SU-DHL-6 (cell line): ENCODE data around the gene SGPP1.

Experiments used
- H2AFZ ChIP-seq: fragments of 200-600 bp; sonication (generic); 2 replicates; pipeline ENCODE4 v1.6.1; 2014; ENCODE audit warnings: low read depth, mild to moderate bottlenecking, moderate library complexity, mixed read lengths, antibody characterized with exemption, low read length; ENCODE audit not compliant: severe bottlenecking
- H3F3A ChIP-seq: fragments of 200-600 bp; shearing (Covaris generic); 2 replicates; pipeline ENCODE4 v1.6.0; 2016; ENCODE audit warnings: antibody characterized with exemption, mild to moderate bottlenecking; ENCODE audit not compliant: insufficient read depth
- H3K27ac ChIP-seq: fragments of 200-600 bp; sonication (generic); 2 replicates; pipeline ENCODE4 v1.5.1; 2016; ENCODE audit warnings: low read depth, mild to moderate bottlenecking, low read length, moderate library complexity, mixed read lengths
- H3K27me3 ChIP-seq: fragments of 200-600 bp; sonication (generic), shearing (Covaris generic); 2 replicates; pipeline ENCODE4 v1.6.0; 2014; ENCODE audit warnings: mild to moderate bottlenecking, low read length
- H3K36me3 ChIP-seq: fragments of 200-600 bp; sonication (generic); 2 replicates; pipeline ENCODE4 v1.6.1; 2014; ENCODE audit warnings: mild to moderate bottlenecking, low read length, mixed read lengths
- H3K4me2 ChIP-seq: fragments of 300-600, 200-600 bp; shearing (Covaris generic), sonication (generic); 2 replicates; pipeline ENCODE4 v1.6.0; 2014; ENCODE audit warnings: low read length, low read depth, mild to moderate bottlenecking; ENCODE audit not compliant: poor library complexity, severe bottlenecking
- H3K4me3 ChIP-seq: fragments of 200-600 bp; sonication (generic); 2 replicates; pipeline ENCODE4 v1.5.1; 2014; ENCODE audit warnings: antibody characterized with exemption, low read length, mild to moderate bottlenecking, mixed read lengths; ENCODE audit not compliant: insufficient read depth, poor library complexity, severe bottlenecking
- H3K79me2 ChIP-seq: fragments of 200-600 bp; sonication (generic); 2 replicates; pipeline ENCODE4 v1.6.1; 2014; ENCODE audit warnings: mild to moderate bottlenecking, low read length, moderate library complexity; ENCODE audit not compliant: insufficient read depth
- H3K9ac ChIP-seq: fragments of 200-600 bp; sonication (generic); 2 replicates; pipeline ENCODE4 v1.7.0; 2014; ENCODE audit warnings: mild to moderate bottlenecking, low read length
- H3K9me2 ChIP-seq: fragments of 200-600 bp; sonication (generic); replicated peaks from 2 replicates; pipeline ENCODE4 v1.6.1; 2014; ENCODE audit warnings: low read length; ENCODE audit not compliant: insufficient read depth
- H3K9me3 ChIP-seq: fragments of 200-600 bp; sonication (generic); 2 replicates; pipeline ENCODE4 v1.6.1; 2014; ENCODE audit warnings: low read length, mixed read lengths; ENCODE audit not compliant: insufficient read depth
- H4K20me1 ChIP-seq: fragments of 200-600 bp; sonication (generic); 2 replicates; pipeline ENCODE4 v1.6.1; 2014; ENCODE audit warnings: low read depth, mild to moderate bottlenecking, antibody characterized with exemption, low read length, moderate library complexity, mixed read lengths
- EZH2phosphoT487 ChIP-seq: fragments of 200-600 bp; sonication (generic), shearing (Covaris generic); conservative IDR thresholded peaks from 2 replicates; pipeline ENCODE4 v1.6.1; 2018; ENCODE audit warnings: mild to moderate bottlenecking, antibody characterized with exemption, low read length, moderate library complexity, mixed read lengths
- TF ChIP-seq, protein P1 (sequence below): fragments of 200-600 bp; sonication (generic); IDR thresholded peaks from one replicate; pipeline ENCODE4 v1.5.1; 2017; ENCODE audit warnings: antibody characterized with exemption, mild to moderate bottlenecking, low read length, moderate library complexity; ENCODE audit not compliant: insufficient read depth, poor library complexity, severe bottlenecking

Gene SGPP1

GRCh38 chr14:63677891-63678379, 49.9 kb downstream of the SGPP1 start:
- Histone ChIP-seq H3K9me2 (no peaks in the 10 kb centered on the region), H3K36me3 (peaks cover 8% of the 10 kb centered on the region; the same call in 1 of the 2 replicates), H2AFZ (no peak overlapping the region), H3K9me3 (no peaks in the 10 kb centered on the region), H3K4me3 (no peak overlapping the region), H3K9ac (no peak overlapping the region), H3K27me3 (no peaks in the 10 kb centered on the region), H4K20me1 (no peaks in the 10 kb centered on the region), H3F3A (peaks cover 10% of the 10 kb centered on the region; the same call in 1 of the 2 replicates), H3K27ac (no peak overlapping the region), H3K4me2 (no peak overlapping the region), H3K79me2 (no peaks in the 10 kb centered on the region; the same call in 1 of the 2 replicates)
- TF ChIP-seq EZH2phosphoT487, result no peak
- TF ChIP-seq, protein P1, sequence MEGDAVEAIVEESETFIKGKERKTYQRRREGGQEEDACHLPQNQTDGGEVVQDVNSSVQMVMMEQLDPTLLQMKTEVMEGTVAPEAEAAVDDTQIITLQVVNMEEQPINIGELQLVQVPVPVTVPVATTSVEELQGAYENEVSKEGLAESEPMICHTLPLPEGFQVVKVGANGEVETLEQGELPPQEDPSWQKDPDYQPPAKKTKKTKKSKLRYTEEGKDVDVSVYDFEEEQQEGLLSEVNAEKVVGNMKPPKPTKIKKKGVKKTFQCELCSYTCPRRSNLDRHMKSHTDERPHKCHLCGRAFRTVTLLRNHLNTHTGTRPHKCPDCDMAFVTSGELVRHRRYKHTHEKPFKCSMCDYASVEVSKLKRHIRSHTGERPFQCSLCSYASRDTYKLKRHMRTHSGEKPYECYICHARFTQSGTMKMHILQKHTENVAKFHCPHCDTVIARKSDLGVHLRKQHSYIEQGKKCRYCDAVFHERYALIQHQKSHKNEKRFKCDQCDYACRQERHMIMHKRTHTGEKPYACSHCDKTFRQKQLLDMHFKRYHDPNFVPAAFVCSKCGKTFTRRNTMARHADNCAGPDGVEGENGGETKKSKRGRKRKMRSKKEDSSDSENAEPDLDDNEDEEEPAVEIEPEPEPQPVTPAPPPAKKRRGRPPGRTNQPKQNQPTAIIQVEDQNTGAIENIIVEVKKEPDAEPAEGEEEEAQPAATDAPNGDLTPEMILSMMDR, result no peak

GRCh38 chr14:63676615-63677014, 51.2 kb downstream of the SGPP1 start:
- Histone ChIP-seq H3K27me3 (no peaks in the 10 kb centered on the region), H3K79me2 (no peaks in the 10 kb centered on the region), H2AFZ (no peak overlapping the region), H3K36me3 (peaks cover 8% of the 10 kb centered on the region; the same call in 1 of the 2 replicates), H3K9me2 (no peaks in the 10 kb centered on the region), H3K27ac (no peak overlapping the region), H4K20me1 (no peaks in the 10 kb centered on the region), H3K9ac (no peak overlapping the region), H3K9me3 (no peaks in the 10 kb centered on the region), H3K4me3 (no peak overlapping the region), H3K4me2 (no peak overlapping the region), H3F3A (peaks cover 10% of the 10 kb centered on the region; the same call in 1 of the 2 replicates)
- TF ChIP-seq, protein P1, result no peak
- TF ChIP-seq EZH2phosphoT487, result no peak

DNA sequence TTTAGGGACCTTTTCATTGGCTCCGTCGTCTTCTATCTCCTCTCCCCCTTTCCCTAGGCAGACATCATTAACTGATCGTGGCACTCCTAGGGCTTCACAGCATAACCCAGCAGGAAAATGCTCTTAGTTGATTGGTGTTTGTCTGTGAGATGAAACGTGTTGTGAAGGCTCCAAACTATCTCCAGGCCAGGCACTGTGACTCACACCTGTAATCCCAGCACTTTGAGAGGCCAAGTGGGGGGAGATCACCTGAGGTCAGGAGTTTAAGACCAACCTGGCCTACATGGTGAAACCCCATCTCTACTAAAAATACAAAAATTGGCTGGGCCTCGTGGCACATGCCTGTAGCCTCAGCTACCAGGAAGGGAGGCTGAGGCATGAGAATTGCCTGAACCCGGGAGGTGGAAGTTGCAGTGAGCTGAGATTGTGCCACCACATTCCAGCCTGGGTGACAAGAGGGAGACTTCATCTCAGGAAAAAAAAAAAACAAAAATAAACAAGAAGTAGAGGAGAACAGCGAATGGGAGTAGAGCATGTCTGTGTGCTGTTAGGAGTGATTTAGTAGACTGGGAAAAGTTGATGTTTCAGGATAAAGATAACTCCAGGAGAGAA, 53.9 kb downstream of the SGPP1 start:
- H3K36me3 ChIP-seq, result peaks cover 6% of the 10 kb centered on the region; the same call in 1 of the 2 replicates
- H3K9me3 ChIP-seq, result no peaks in the 10 kb centered on the region
- H3K27ac ChIP-seq, result no peak overlapping the region
- H3K27me3 ChIP-seq, result no peaks in the 10 kb centered on the region
- H3F3A ChIP-seq, result peaks cover 18% of the 10 kb centered on the region; the same call in 1 of the 2 replicates
- H3K4me2 ChIP-seq, result no peak overlapping the region
- H3K4me3 ChIP-seq, result no peak overlapping the region
- TF ChIP-seq EZH2phosphoT487, result no peak
- TF ChIP-seq, protein P1, result no peak
- no peaks in the 10 kb centered on the region for H4K20me1 ChIP-seq
- no peaks in the 10 kb centered on the region for H3K9me2 ChIP-seq
- no peaks in the 10 kb centered on the region for H3K79me2 ChIP-seq
- H3K9ac ChIP-seq, result no peak overlapping the region
- no peak overlapping the region for H2AFZ ChIP-seq
